ENCODE data around the gene PPM1M.

Gene PPM1M

GRCh38 chr3:52231502-52232278, 13.9 kb upstream of the PPM1M start:
- peak in 1 of 2 experiments; percentile 68 for DNase-seq

GRCh38 chr3:52232279-52233107, 13.1 kb upstream of the PPM1M start:
- no peak for DNase-seq

GRCh38 chr3:52233108-52233591, 12.4 kb upstream of the PPM1M start:
- DNase-seq = no peak

- DNase-seq = no peak
These were observed 11.6 kb upstream of the PPM1M start for GRCh38 chr3:52233968-52234367.

GRCh38 chr3:52234516-52235447, 10.8 kb upstream of the PPM1M start:
- no peak for DNase-seq

GRCh38 chr3:52236424-52236886, 9.1 kb upstream of the PPM1M start:
- DNase-seq = no peak

GRCh38 chr3:52237006-52237656, 8.4 kb upstream of the PPM1M start:
- DNase-seq = no peak

- peak in 1 of 2 experiments; percentile 32 for DNase-seq
These were observed 7.8 kb upstream of the PPM1M start for GRCh38 chr3:52237657-52238172.

- no peak for DNase-seq
These were observed 7.3 kb upstream of the PPM1M start for GRCh38 chr3:52238193-52238760.

GRCh38 chr3:52238761-52239701, 6.5 kb upstream of the PPM1M start, which contains the start of gene TWF2:
TSS of gene TWF2 (minus strand) at chr3:52239158. CDS start at chr3:52239016, 142 bp downstream.
- peak in 1 of 2 experiments; percentile 79 for DNase-seq

GRCh38 chr3:52240059-52240885, 5.3 kb upstream of the PPM1M start:
- peak in 1 of 2 experiments; percentile 30 for DNase-seq

GRCh38 chr3:52240886-52241370, 4.6 kb upstream of the PPM1M start:
- DNase-seq = no peak

GRCh38 chr3:52242039-52242438, 3.5 kb upstream of the PPM1M start:
- DNase-seq = no peak

GRCh38 chr3:52243791-52244628, 1.5 kb upstream of the PPM1M start:
- no peak for DNase-seq

GRCh38 chr3:52246264-52246620, 683 bp downstream of the PPM1M start:
- no peak for DNase-seq

- no peak for DNase-seq
These were observed 1.3 kb downstream of the PPM1M start for GRCh38 chr3:52246728-52247408.

- no peak for DNase-seq
These were observed 2.0 kb downstream of the PPM1M start for GRCh38 chr3:52247409-52248164.
